Calu3 (cell line): ENCODE data around the gene SLC1A7. TPM values are rescaled to one million over a fixed set of nuclear protein-coding genes. Genes with fewer than 3 reads are reported as not detected.

ENCODE experiments used
- BruUV-seq: library from RNA; stranded (reverse); fragments of 400-500 nt; replicated peaks from 2 replicates; lab custom pipeline; 2021; lab: Mats Ljungman, UMichigan
- CTCF ChIA-PET: fragments of 300-600 bp; sonication (Branson Sonifier 250); formaldehyde crosslinking; loops from one replicate; lab custom pipeline; 2022; ENCODE audit warnings: antibody characterized with exemption; lab: Charles Lee
- DNase-seq: peaks from one replicate; pipeline ENCODE4 v3.0.0; 2022
- H3K27ac Mint-ChIP-seq: one replicate; pipeline ENCODE4 v1.8.0; 2022; ENCODE audit warnings: mixed read lengths; ENCODE audit not compliant: unreplicated experiment
- H3K27me3 Mint-ChIP-seq: one replicate; pipeline ENCODE4 v1.8.0; 2022; ENCODE audit warnings: mixed read lengths; ENCODE audit not compliant: unreplicated experiment
- H3K36me3 Mint-ChIP-seq: one replicate; pipeline ENCODE4 v1.8.0; 2022; ENCODE audit warnings: mild to moderate bottlenecking, moderate library complexity, mixed read lengths; ENCODE audit not compliant: insufficient read depth, unreplicated experiment
- H3K4me1 Mint-ChIP-seq: one replicate; pipeline ENCODE4 v1.8.0; 2022; ENCODE audit warnings: mild to moderate bottlenecking, low read depth, mixed read lengths; ENCODE audit not compliant: unreplicated experiment
- H3K4me3 Mint-ChIP-seq: one replicate; pipeline ENCODE4 v1.8.0; 2022; ENCODE audit warnings: mild to moderate bottlenecking, low read depth, moderate library complexity, mixed read lengths; ENCODE audit not compliant: unreplicated experiment
- H3K9me3 Mint-ChIP-seq: one replicate; pipeline ENCODE4 v1.8.0; 2022; ENCODE audit warnings: low read depth, mixed read lengths; ENCODE audit not compliant: unreplicated experiment
- CTCF ChIP-seq: fragments of 200-600 bp; IDR thresholded peaks from one replicate; pipeline ENCODE4 v1.8.0; 2022; ENCODE audit warnings: antibody characterized with exemption; ENCODE audit not compliant: unreplicated experiment
- intact Hi-C: fragments of 100-400 bp; cut with micrococcal nuclease; formaldehyde crosslinking; loops from one replicate; pipeline ENCODE4 v1.10.0; 2022; ENCODE audit not compliant: unreplicated experiment
- total RNA-seq: library from RNA; stranded (reverse); gene quantifications from 2 replicates; pipeline ENCODE4 v1.2.3, GENCODE V29; 2022

The SLC1A7 gene
- total RNA-seq, 1 experiment from 2014 or later = not detected

GRCh38 chr1:53044926-53045325, 97.5 kb downstream of the SLC1A7 start:
- H3K36me3 Mint-ChIP-seq = no peaks in the 10 kb centered on the region
- intact Hi-C loops = no loop called here
- no peaks in the 10 kb centered on the region for H3K9me3 Mint-ChIP-seq
- no peak overlapping the region for H3K4me3 Mint-ChIP-seq
- no TSS peak for BruUV-seq
- no peak overlapping the region for H3K27ac Mint-ChIP-seq
- CTCF ChIA-PET = no interaction called here
- no peak for DNase-seq
- H3K27me3 Mint-ChIP-seq = no peaks in the 10 kb centered on the region
- peaks cover 12% of the 10 kb centered on the region for H3K4me1 Mint-ChIP-seq
- TF ChIP-seq CTCF = no peak

- BruUV-seq = no TSS peak
- intact Hi-C loops = no loop called here
- Mint-ChIP-seq H3K4me1 (peaks cover 10% of the 10 kb centered on the region), H3K27ac (no peak overlapping the region), H3K36me3 (no peaks in the 10 kb centered on the region), H3K27me3 (no peaks in the 10 kb centered on the region), H3K9me3 (no peaks in the 10 kb centered on the region), H3K4me3 (no peak overlapping the region)
- CTCF ChIA-PET = interaction anchor here (0.6 kb wide), 1 partner anchor 530 kb away, joined by 4 read pairs; no protein-coding TSS in a partner anchor
- TF ChIP-seq CTCF = no peak
- no peak for DNase-seq
These were observed 99.2 kb downstream of the SLC1A7 start for GRCh38 chr1:53043271-53043670.

- Mint-ChIP-seq H3K4me3 (no peak overlapping the region), H3K27me3 (no peaks in the 10 kb centered on the region), H3K9me3 (no peaks in the 10 kb centered on the region), H3K36me3 (no peaks in the 10 kb centered on the region), H3K4me1 (no peaks in the 10 kb centered on the region), H3K27ac (no peak overlapping the region)
- no peak for DNase-seq
- BruUV-seq = no TSS peak
- intact Hi-C loops = no loop called here
- TF ChIP-seq CTCF = no peak
- CTCF ChIA-PET = no interaction called here
These were observed 103.9 kb downstream of the SLC1A7 start for GRCh38 chr1:53038566-53038965.

Other genes with a start within 250 kb of the SLC1A7 start
- gene ECHDC2, start 220.9 kb downstream of the SLC1A7 start, total RNA-seq = 113 and 114 TPM in 2 replicates
- gene SCP2, start 215.4 kb downstream of the SLC1A7 start, total RNA-seq = 91.1 and 99.3 TPM in 2 replicates
- not detected in 2 replicates for gene PODN, start 80.4 kb downstream of the SLC1A7 start, total RNA-seq
- gene CPT2, start 54.2 kb upstream of the SLC1A7 start, total RNA-seq = 18.5 and 23.5 TPM in 2 replicates
- 31.3 and 34.1 TPM in 2 replicates for gene CZIB, start 78.0 kb upstream of the SLC1A7 start, total RNA-seq
- 61.9 and 70.2 TPM in 2 replicates for gene MAGOH, start 95.9 kb upstream of the SLC1A7 start, total RNA-seq
- 84.1 and 104 TPM in 2 replicates for gene LRP8, start 185.4 kb upstream of the SLC1A7 start, total RNA-seq